ENCODE results near the gene CORO2B.

DNA sequence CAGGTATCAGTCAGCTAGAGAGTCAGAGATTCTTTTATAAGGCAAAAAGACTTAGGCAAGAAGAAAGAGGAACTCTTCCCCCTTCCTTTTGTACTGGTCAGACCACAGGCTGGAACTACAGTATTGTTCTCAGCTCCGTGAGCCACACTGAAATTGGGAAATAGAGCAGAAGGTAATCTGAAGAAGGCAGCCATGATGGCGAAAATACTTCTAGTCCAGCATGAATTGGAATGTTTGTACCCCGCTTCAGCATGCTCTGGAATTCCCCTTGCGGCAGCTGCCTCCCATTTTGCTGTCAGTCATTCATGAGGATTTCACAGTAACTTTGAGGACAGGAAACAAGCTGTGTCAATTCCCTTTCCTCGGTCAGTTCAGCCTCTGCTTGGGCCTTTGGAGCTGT is 96.2 kb downstream of the CORO2B start:
- TF ChIP-seq, protein P1, sequence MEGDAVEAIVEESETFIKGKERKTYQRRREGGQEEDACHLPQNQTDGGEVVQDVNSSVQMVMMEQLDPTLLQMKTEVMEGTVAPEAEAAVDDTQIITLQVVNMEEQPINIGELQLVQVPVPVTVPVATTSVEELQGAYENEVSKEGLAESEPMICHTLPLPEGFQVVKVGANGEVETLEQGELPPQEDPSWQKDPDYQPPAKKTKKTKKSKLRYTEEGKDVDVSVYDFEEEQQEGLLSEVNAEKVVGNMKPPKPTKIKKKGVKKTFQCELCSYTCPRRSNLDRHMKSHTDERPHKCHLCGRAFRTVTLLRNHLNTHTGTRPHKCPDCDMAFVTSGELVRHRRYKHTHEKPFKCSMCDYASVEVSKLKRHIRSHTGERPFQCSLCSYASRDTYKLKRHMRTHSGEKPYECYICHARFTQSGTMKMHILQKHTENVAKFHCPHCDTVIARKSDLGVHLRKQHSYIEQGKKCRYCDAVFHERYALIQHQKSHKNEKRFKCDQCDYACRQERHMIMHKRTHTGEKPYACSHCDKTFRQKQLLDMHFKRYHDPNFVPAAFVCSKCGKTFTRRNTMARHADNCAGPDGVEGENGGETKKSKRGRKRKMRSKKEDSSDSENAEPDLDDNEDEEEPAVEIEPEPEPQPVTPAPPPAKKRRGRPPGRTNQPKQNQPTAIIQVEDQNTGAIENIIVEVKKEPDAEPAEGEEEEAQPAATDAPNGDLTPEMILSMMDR (conservative IDR thresholded peaks at IDR 0.05): no peak
- no peak for TF ChIP-seq EZH2 (IDR thresholded peaks at IDR 0.05; ENCODE audit: low read depth)

Data from PC-9 (cell line).